GM12874 (cell line): Measurements from ENCODE around the gene NFYB.

Source experiments
- TF ChIP-seq, protein P1 (sequence below): IDR thresholded peaks from 2 replicates; pipeline ENCODE4 v1.5.1; 2011; ENCODE audit warnings: low read depth, mild to moderate bottlenecking, control low read depth, low read length, moderate library complexity; ENCODE audit not compliant: insufficient read depth

NFYB gene

DNA sequence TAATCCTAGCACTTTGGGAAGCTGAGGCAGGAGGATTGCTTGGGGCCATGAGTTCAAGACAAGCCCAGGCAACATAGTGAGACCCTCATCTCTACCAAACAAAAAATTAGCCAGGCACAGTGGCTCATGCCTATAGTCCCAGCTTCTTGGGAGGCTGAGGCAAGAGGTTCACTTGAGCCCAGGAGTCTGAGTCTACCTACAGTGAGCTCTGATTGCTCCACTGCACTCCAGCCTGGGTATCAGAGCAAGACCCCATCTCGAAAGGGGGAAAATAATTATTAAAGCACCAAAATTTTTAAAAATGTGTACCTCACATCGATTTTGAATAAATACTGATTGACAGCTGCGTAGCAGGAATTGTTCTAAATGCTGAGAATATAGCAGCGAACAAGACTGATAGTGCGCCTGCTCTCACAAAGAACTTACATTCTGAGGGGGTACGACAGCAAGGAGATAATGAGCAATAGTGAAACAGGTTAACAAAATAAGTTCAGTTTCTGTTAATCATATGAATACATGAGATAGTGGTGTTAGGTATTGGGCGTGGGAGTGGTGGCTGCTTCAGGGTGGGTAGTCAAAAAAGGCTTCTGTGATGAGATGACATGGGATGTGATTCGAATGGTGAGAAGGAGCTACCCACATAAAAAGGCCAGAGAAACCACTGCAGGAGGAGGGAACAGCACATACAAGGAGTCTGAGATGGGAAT is 54.1 kb downstream of the NFYB start:
- TF ChIP-seq, protein P1, sequence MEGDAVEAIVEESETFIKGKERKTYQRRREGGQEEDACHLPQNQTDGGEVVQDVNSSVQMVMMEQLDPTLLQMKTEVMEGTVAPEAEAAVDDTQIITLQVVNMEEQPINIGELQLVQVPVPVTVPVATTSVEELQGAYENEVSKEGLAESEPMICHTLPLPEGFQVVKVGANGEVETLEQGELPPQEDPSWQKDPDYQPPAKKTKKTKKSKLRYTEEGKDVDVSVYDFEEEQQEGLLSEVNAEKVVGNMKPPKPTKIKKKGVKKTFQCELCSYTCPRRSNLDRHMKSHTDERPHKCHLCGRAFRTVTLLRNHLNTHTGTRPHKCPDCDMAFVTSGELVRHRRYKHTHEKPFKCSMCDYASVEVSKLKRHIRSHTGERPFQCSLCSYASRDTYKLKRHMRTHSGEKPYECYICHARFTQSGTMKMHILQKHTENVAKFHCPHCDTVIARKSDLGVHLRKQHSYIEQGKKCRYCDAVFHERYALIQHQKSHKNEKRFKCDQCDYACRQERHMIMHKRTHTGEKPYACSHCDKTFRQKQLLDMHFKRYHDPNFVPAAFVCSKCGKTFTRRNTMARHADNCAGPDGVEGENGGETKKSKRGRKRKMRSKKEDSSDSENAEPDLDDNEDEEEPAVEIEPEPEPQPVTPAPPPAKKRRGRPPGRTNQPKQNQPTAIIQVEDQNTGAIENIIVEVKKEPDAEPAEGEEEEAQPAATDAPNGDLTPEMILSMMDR, result no peak

DNA sequence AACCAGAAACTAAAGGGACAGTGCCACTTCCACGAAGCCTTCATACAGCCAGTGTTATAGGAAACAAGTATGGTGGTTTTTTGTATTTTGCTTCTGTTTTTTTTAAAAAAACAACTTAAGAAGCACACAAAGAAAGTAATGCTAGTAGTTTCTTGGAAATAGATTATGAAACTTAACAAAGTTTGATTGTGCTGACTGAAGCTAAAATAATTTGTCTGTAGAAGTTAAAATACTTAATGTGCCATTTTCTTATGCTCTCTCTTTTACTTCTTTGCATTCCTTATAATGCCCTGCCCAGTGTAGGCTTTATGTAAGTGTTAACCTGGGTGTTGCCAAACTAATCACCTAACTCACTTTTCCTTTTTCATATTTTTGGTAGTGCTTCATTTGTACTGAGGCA is 57.2 kb downstream of the NFYB start:
- TF ChIP-seq, protein P1, result no peak

DNA sequence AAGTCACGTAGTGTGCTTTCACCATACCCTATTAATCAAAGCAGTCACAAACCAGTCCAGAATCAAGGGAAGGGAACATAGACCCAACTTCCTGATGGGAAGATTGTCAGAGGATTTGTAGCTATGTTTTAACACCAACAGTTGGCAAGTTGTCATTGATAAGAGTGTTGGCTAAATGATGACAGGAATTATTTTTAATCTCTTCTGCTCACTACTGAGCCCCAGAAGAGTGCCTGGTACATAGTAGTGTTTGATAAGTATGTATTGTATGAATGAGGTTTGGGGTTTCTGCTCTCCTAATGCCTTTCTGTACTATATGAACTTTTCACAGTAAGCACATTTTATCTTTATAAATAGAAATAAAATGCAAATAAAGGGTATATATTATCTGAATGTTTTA is 59.0 kb downstream of the NFYB start:
- TF ChIP-seq, protein P1, result no peak

DNA sequence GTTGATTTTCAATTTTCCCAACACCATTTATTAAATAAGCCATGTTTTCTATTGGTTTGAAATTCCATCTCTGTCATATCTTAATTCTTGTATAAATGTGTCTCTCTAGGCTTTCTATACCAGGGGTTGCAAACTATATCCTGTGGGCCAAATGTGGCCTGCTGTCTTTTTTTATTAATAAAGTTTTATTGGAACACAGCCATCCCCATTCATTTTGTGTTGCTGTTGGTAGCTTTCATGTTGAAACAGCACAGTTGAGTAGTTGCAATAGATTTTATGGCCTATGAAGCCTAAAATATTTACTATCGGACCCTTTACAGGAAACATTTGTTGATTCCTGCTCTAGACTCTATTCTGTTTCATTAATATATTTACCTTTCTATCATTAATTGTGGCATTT is 64.3 kb downstream of the NFYB start:
- TF ChIP-seq, protein P1, result no peak

DNA sequence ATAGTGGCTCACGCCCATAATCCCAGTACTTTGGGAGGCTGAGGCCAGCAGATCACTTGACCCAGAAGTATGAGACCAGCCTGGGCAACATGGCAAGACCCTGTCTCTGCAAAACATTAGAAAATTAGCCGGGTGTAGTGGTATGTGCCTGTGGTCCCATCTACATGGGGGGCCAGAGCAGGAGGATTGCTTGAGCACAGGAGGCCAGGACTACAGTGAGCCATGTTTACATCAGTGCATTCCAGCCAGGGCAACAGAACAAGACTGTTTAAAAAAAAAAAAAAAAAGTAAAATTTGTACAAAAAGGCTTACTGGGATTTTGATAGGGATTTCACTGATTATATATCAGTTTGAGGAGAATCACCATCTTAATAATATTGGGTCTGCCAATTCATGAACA is 65.9 kb downstream of the NFYB start:
- TF ChIP-seq, protein P1, result no peak
